Uterus (tissue), 2 donors: ENCODE results near the gene KRTAP10-8.

Experiments used
- CTCF ChIP-seq, 4 experiments: fragments of 200-600 bp in 2 of 4; fragments of 450-650 bp in 2 of 4; sonication (generic) in 2 of 4; IDR thresholded peaks; one replicate each; pipeline ENCODE4 v1.5.1; 2016 to 2019; ENCODE audit warnings: antibody characterized with exemption in 4 of 4, mild to moderate bottlenecking in 2 of 4, moderate library complexity in 1 of 4
- POLR2A ChIP-seq, 2 donors: fragments of 450-650 bp; IDR thresholded peaks; one replicate each; pipeline ENCODE4 v1.6.1; 2016; ENCODE audit warnings: antibody characterized with exemption in 2 of 2, mild to moderate bottlenecking in 1 of 2, moderate library complexity in 1 of 2

DNA sequence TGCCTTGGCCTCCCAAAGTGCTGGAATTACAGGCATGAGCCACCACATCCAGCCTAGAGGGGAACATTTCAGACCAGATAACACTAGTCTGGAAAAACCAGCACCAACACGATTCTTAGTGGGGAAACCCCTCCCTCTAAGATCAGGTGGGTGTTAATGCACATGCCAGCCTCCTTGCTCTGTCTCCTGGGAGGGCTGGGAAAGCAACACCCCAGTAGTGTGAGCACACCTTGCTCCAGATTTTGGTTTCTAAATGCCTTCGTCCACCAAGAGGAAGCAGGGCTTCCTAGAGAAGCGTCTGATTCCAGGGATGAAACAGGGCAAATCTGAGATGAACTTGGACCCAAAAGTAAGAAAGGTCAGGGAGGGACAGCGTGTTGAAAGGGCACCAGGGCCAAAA is 40.6 kb upstream of the KRTAP10-8 start:
- TF ChIP-seq CTCF (IDR thresholded peaks at IDR 0.05): no peak
- no peak for TF ChIP-seq POLR2A (IDR thresholded peaks at IDR 0.05)
